A673 (cell line): ENCODE measurements around the gene CDKN2B-AS1.

Experiments used
- CTCF ChIP-seq: fragments of 300-800, 200-600 bp; sonication (generic); conservative IDR thresholded peaks from 2 replicates; pipeline ENCODE4 v1.5.1; 2017; ENCODE audit warnings: low read depth, mild to moderate bottlenecking, antibody characterized with exemption, low read length, moderate library complexity, mixed read lengths
- EZH2 ChIP-seq: fragments of 200-600 bp; sonication (generic); IDR thresholded peaks from 2 replicates; pipeline ENCODE4 v1.6.1; 2017; ENCODE audit warnings: borderline replicate concordance, low read depth, mild to moderate bottlenecking, mixed read lengths, antibody characterized with exemption, low read length; ENCODE audit not compliant: poor library complexity, severe bottlenecking

GRCh38 chr9:22116758-22117157, 122.2 kb downstream of the CDKN2B-AS1 start:
- no peak for TF ChIP-seq CTCF
- TF ChIP-seq EZH2, result no peak
